Right lobe of liver (tissue), 6 donors: ENCODE data around the gene BCL6. TPM values are rescaled to one million over a fixed set of nuclear protein-coding genes. Genes with fewer than 3 reads are reported as not detected.

Source experiments
- ATAC-seq, 4 donors: fragments of 200-7000 bp; cut with Tn5 transposase; one replicate each; pipeline ENCODE4 v1.9.1; 2020; ENCODE audit warnings: mild to moderate bottlenecking in 4 of 4, moderate library complexity in 4 of 4
- DNase-seq, 3 donors: peaks; one replicate each; pipeline ENCODE4 v3.0.0-alpha.2; 2020
- H3K27ac ChIP-seq, 3 donors: fragments of 200-600 bp; one replicate each; pipeline ENCODE4 v1.8.0; 2022
- H3K27me3 ChIP-seq, 2 donors: fragments of 200-600 bp; one replicate each; pipeline ENCODE4 v1.8.0; 2022
- H3K36me3 ChIP-seq, 4 donors: fragments of 200-600 bp; sonication (generic) in 1 of 4; one replicate each; pipeline versions ENCODE4 v1.5.1 to v1.8.0; 2017 to 2022; ENCODE audit warnings: control low read depth in 1 of 4
- H3K4me1 ChIP-seq, 4 donors: fragments of 200-600 bp; sonication (generic) in 1 of 4; one replicate each; pipeline versions ENCODE4 v1.5.1 to v1.8.0; 2017 to 2022; ENCODE audit warnings: control low read depth in 1 of 4
- H3K4me3 ChIP-seq, 3 donors: fragments of 200-600 bp; one replicate each; pipeline ENCODE4 v1.8.0; 2022
- H3K9me3 ChIP-seq, 4 donors: fragments of 200-600 bp; sonication (generic) in 1 of 4; one replicate each; pipeline versions ENCODE4 v1.5.1 to v1.8.0; 2017 to 2022; ENCODE audit warnings: control low read depth in 1 of 4
- POLR2A ChIP-seq: fragments of 450-650 bp; IDR thresholded peaks from one replicate; pipeline ENCODE4 v1.6.1; 2017; ENCODE audit warnings: antibody characterized with exemption, mild to moderate bottlenecking
- WGBS: methylation state at CpG from one replicate; pipeline ENCODE4 v1.1.6; 2018; ENCODE audit warnings: low coverage, low lambda C conversion rate; ENCODE audit not compliant: insufficient coverage; ENCODE audit errors: missing lambda C conversion rate; 5-methylcytosine and 5-hydroxymethylcytosine counted together
- intact Hi-C, 2 donors: fragments of 100-400 bp; cut with DNase I; formaldehyde crosslinking; loops; one replicate each; pipeline versions ENCODE4 v1.11.2 to v1.14.1; 2022
- total RNA-seq, 6 experiments: library from RNA; depleted of rRNA in 2 of 6; stranded (reverse); fragments of >200 nt in 2 of 6; fragmentation: NEBNext Ultra II Directional in 3 of 6; extraction: Animal tissue kit (Norgen Biotek cat#: 25700) in 3 of 6; gene quantifications; one replicate each; pipeline versions ENCODE4 v1.1.0 to v1.2.4, GENCODE V29; 2016 to 2023
- TF ChIP-seq, protein P1 (sequence below), 4 donors: fragments of 200-600 bp in 3 of 4; fragments of 450-650 bp in 1 of 4; IDR thresholded peaks; one replicate each; pipeline versions ENCODE4 v1.5.1 to v1.8.0; 2016 to 2022; ENCODE audit warnings: antibody characterized with exemption in 4 of 4, mild to moderate bottlenecking in 2 of 4
- donor health status: DM: no; HTN: yes; CAD: no.
- donor health status: DM: no; HTN: no; CAD: no.
- donor health status: DM: no; HTN: no; CAD: no.
- donor health status: DM: no; HTN: yes; CAD: no.
- donor health status: DM: no; HTN: yes; CAD: no.

The BCL6 gene
- total RNA-seq, 6 experiments from 2014 or later = 29.1 to 67.5 (median 41.8) TPM

DNA sequence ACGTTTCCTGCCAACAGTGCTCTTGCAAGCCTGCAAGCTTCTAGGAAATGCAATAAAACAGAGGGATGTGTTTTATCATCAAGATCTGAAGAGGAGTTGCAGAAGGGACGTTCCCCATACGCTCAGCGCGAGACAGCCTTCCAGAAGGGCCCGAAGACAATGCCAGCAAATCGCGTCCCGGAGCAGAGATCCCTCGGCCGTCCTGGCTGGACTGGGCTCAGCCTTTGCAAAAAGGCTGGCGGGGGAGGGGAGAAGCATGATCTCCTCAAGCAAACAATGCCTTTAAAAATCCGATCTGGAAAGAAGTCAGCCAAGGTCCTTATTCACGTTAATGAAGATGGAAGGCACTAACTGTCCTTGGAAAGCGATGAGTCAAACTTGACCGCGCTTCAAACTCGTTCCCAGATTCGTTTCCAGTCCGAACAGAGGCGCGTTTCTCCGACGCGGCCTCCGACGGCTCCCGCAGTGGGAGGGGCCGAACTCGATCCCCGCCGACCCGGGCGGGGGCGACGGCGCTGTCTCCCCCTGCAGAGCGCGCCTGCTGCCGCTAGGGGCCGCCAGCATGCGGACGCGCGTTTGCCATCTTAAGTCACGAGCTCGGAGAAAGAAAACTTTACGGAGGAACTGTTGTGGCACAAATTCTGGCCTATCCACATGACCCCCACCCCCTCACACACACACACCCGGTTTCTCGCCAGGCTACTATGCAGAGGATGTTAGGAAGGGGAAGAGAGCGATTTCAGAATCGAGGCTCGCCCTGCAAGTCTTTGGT, 5.5 kb downstream of the BCL6 start:
- TF ChIP-seq, protein P1, sequence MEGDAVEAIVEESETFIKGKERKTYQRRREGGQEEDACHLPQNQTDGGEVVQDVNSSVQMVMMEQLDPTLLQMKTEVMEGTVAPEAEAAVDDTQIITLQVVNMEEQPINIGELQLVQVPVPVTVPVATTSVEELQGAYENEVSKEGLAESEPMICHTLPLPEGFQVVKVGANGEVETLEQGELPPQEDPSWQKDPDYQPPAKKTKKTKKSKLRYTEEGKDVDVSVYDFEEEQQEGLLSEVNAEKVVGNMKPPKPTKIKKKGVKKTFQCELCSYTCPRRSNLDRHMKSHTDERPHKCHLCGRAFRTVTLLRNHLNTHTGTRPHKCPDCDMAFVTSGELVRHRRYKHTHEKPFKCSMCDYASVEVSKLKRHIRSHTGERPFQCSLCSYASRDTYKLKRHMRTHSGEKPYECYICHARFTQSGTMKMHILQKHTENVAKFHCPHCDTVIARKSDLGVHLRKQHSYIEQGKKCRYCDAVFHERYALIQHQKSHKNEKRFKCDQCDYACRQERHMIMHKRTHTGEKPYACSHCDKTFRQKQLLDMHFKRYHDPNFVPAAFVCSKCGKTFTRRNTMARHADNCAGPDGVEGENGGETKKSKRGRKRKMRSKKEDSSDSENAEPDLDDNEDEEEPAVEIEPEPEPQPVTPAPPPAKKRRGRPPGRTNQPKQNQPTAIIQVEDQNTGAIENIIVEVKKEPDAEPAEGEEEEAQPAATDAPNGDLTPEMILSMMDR (IDR thresholded peaks at IDR 0.05) = peak; percentile 93 to 99 (median 94)
- peak; percentile 52 for TF ChIP-seq POLR2A
- WGBS = 3% methylated on average over 23 of the region's 53 CpGs
- peak overlapping the region; percentile 67 to 73 (median 67) for H3K4me3 ChIP-seq
- intact Hi-C loops = loop anchor here in 1 of 2 donors (10.0 kb wide), 2 partner anchors 1205 to 1415 kb away; no protein-coding TSS in a partner anchor
- ATAC-seq (peak; percentile 5 to 21 (median 16)), DNase-seq (peak; percentile 77 to 84 (median 80))
- H3K4me1 ChIP-seq = peaks cover 0 to 23% (median 8%) of the 10 kb centered on the region in 4 donors
- H3K36me3 ChIP-seq = no peaks in the 10 kb centered on the region
- H3K27me3 ChIP-seq = no peaks in the 10 kb centered on the region
- H3K9me3 ChIP-seq = no peaks in the 10 kb centered on the region
- peak overlapping the region; percentile 99 to 100 (median 99) for H3K27ac ChIP-seq

DNA sequence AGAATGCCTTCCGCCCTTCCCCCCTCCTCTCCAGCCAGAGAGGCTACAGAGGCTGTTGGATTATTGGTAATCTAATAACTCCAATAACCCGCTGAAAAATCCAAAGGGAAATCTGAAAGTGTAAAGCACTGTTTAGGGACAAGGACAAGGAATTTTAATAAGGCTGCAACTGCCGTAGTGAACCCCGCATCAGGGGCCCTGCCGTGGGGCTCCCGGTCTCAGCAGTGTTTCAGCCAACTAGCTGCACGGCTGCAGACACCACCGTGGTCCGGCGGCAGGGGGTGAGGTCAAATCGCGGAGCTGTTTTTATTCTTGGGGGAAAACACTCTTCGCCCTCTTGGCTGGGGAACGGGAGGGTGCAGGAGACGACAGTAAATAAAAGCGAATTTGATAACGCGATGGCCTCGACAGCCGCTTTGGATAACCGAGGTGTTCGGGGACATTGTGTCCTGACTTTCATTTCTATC, 6.1 kb downstream of the BCL6 start:
- H3K27me3 ChIP-seq = no peaks in the 10 kb centered on the region
- intact Hi-C loops = no loop called here
- H3K4me1 ChIP-seq = peaks cover 0 to 29% (median 10%) of the 10 kb centered on the region in 4 donors
- peak overlapping the region; percentile 99 to 100 (median 99) for H3K27ac ChIP-seq
- ATAC-seq (peak in 2 of 4 donors; percentile 7 to 20), DNase-seq (peak in 2 of 3 donors; percentile 56 to 78)
- H3K4me3 ChIP-seq = peak overlapping the region; percentile 67 to 73 (median 67)
- TF ChIP-seq, protein P1 (IDR thresholded peaks at IDR 0.05) = no peak
- no peak for TF ChIP-seq POLR2A
- 0% methylated on average over 13 of the region's 22 CpGs for WGBS
- no peaks in the 10 kb centered on the region for H3K36me3 ChIP-seq
- no peaks in the 10 kb centered on the region for H3K9me3 ChIP-seq

GRCh38 chr3:187738331-187739093, 6.8 kb downstream of the BCL6 start:
- Histone ChIP-seq H3K27me3 (no peaks in the 10 kb centered on the region), H3K36me3 (peaks cover 0 to 5% (median 3%) of the 10 kb centered on the region in 4 donors), H3K4me3 (peak overlapping the region; percentile 67 to 73 (median 67)), H3K4me1 (peaks cover 0 to 35% (median 10%) of the 10 kb centered on the region in 4 donors), H3K27ac (peak overlapping the region; percentile 99 to 100 (median 99)), H3K9me3 (no peaks in the 10 kb centered on the region)
- 1% methylated on average over 41 of the region's 43 CpGs for WGBS
- TF ChIP-seq POLR2A = peak; percentile 44
- TF ChIP-seq, protein P1 (IDR thresholded peaks at IDR 0.05) = peak; percentile 57 to 77 (median 69)
- intact Hi-C loops = no loop called here
- ATAC-seq = peak; percentile 39 to 69 (median 50)
- DNase-seq = peak; percentile 85 to 93 (median 87)

DNA sequence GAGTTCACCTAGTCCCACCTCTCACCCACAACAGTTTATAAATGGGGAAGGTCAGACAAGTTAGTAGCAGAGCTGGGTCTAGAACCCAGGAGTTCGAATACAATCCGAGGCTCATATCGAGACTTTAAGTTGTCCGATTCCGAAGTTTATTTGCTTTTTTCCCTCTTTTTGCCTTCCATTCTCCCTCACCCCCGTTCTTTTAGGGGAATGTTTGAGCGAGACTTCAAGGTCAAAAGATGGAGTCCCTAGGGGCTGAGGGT, 7.3 kb downstream of the BCL6 start:
- Histone ChIP-seq H3K27me3 (no peaks in the 10 kb centered on the region), H3K27ac (peak overlapping the region; percentile 99 to 100 (median 99)), H3K4me3 (peak overlapping the region; percentile 67 to 73 (median 67)), H3K9me3 (no peaks in the 10 kb centered on the region), H3K4me1 (peaks cover 0 to 35% (median 10%) of the 10 kb centered on the region in 4 donors), H3K36me3 (peaks cover 0 to 11% (median 7%) of the 10 kb centered on the region in 4 donors)
- intact Hi-C loops = no loop called here
- ATAC-seq = no peak
- no peak for DNase-seq
- WGBS = 1% methylated on average over 7 of the region's 7 CpGs
- TF ChIP-seq, protein P1 (IDR thresholded peaks at IDR 0.05) = no peak
- peak; percentile 60 for TF ChIP-seq POLR2A
